NCI-H510A (cell line): ENCODE data around the gene RIT1.

Source experiments
- DNase-seq: peaks from one replicate; lab custom pipeline; 2025; lab: John Stamatoyannopoulos, UW

The RIT1 gene

DNA sequence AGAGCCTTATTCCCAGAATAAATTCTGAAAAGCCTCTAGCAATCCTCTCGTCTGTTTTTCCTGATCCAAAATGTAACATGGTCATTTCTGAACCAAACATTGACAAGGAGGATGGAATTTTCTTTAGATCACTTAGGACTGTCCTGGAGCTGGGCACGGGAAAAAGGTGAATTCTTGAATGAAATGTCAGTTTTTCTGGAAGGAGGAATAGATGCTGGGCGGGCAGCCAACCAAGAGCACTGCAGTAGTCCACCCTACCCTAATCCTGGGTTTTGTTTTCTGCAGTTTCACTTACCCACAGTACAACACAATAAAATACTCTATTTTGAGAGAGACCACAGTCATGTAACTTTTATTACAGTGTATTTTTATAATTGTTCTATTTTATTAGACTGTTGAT, 20.9 kb downstream of the RIT1 start:
- no peak for DNase-seq

- DNase-seq: no peak
Observed at GRCh38 chr1:155889566-155889965, 21.6 kb downstream of the RIT1 start.

GRCh38 chr1:155888481-155888880, 22.7 kb downstream of the RIT1 start:
- no peak for DNase-seq

DNA sequence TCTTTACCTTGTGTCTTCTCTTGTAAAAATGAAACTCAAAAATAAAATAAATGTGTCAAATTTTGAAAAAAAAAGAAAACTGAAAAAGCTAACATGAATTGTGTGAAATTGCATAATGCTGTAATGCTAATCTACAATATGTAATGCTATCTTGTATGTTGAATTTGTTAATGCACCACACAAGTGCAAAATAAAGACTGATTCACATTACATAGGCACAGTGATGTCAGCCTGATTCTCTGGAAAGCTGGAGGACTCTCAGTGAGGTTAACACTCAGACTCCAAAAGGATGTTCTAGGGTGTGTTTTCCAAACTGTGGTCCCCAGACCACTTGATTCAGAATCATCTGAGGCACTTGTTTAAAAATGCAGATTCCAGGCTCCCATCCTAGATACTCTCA, 26.2 kb downstream of the RIT1 start:
- DNase-seq: no peak

DNA sequence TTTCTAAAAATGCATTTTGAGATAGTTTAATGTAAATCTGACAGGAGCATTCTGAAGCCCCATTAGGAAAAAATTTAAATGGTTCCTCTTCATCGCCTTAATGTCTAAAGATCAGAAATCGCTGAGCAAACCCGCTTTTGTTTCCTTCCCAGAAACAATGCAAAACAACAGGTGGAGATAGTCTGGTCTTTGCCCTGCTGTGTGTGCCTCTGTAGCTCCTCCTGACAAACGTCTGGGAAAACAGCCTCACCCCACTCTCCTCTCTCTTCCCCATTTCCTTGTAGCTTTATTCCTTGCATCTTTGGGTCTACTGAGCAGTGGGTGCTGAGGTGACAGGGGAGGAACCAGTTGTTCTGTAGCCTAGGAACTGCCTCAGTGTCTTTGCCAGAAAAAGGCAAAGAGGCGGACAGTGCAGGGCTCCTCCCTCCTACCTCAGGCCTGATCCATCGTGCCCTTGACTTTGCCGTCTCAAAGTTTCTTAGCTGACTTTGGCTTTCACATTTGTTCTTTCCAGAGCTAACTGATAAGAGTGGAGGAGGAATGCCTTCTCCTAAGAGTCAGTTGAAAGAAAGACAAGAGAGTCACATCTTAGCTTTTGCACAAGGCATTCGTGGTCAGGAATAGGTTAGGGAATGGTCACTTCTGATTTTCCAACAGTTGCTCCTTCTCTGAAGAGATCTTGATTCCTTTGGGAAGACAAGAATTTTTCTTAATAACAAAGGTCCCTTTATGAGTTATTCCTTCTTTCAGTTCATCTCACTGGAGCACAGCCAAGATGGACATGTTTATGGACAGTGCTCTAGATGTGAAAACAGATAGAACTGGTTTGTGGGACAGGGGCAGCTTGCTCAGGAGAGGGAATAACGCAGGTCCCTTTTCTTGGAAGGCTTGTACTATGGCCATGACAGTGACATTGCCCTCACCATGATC, 26.9 kb downstream of the RIT1 start:
- no peak for DNase-seq

- no peak for DNase-seq
Observed at GRCh38 chr1:155882766-155883165, 28.4 kb downstream of the RIT1 start.

DNA sequence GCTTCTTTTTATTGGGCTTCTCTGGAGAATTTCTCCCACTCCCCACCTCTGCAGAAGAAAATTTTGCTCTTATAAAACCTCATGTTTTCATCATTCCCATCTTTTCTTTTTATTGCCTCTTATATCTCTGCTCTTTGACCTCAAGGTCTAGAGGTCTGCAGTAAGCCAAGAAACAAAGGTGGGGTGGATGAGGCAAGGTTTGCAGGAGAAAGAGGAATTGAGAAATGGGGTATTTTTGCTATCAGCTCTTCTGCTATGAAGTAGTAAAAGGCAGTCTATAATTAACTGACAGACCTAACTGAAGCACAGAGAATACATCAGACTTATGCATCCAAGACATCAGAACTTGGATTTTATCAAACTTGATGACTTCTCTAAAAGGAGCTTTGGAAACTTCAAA, 28.9 kb downstream of the RIT1 start:
- no peak for DNase-seq

DNA sequence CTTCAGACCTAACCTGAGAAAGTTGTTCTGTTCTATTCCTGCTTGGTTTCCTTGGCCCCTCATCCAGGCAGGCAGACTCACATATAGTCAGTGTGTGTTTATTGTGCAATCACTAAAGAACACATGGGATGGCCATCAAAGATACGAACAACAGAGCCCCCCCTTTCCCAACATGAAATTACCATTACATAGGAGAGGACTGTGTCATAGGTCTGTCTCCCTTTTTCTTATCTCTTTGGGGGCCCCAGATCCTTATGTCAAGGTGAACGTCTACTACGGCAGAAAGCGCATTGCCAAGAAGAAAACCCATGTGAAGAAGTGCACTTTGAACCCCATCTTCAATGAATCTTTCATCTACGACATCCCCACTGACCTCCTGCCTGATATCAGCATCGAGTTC, 30.2 kb downstream of the RIT1 start:
- DNase-seq: no peak

GRCh38 chr1:155880251-155880650, 30.9 kb downstream of the RIT1 start:
- no peak for DNase-seq

DNA sequence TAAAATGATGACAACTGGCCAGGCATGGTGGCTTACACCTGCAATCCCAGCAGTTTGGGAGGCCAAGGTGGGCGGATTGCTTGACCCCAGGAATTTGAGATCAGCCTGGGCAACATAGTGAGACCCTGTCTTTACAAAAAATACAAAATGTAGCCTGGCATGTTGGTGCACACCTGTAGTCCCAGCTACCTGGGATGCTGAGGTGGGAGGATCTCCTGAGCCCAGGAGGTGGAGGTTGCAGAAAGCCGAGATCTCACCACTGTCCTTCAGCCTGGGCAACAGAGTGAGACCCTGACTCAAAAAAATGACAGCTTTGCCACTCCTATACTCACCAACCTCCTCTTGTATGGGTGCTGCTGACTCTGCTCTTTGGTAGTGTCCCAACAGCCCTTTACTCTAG, 33.2 kb downstream of the RIT1 start:
- no peak for DNase-seq

- DNase-seq: no peak
Observed at GRCh38 chr1:155873860-155874259, 37.3 kb downstream of the RIT1 start.

DNA sequence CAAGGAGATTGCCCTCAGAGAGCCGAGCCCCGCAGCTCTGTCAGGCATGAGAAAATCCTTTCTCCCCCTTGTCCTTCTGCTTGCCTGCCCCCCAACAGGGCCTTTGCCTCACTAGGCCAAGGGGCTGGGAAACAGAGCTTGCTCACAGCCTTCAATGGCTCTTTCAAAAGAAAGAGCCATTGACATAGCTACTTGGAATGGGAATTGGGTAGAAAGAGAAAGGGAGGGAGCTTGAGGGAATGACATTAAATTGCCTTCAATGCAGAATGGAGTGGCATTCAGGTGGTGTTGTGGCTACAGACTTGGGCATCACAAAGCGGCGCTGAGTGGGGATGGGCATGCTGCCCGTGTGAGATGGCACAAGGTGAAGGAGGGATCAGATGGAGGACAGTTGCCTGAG, 38.6 kb downstream of the RIT1 start:
- no peak for DNase-seq

GRCh38 chr1:155871390-155871789, 39.8 kb downstream of the RIT1 start:
- DNase-seq: no peak

GRCh38 chr1:155867766-155868165, 43.4 kb downstream of the RIT1 start:
- DNase-seq: no peak

GRCh38 chr1:155864393-155864792, 46.8 kb downstream of the RIT1 start:
- no peak for DNase-seq

GRCh38 chr1:155861896-155862295, 49.3 kb downstream of the RIT1 start:
- DNase-seq: no peak

DNA sequence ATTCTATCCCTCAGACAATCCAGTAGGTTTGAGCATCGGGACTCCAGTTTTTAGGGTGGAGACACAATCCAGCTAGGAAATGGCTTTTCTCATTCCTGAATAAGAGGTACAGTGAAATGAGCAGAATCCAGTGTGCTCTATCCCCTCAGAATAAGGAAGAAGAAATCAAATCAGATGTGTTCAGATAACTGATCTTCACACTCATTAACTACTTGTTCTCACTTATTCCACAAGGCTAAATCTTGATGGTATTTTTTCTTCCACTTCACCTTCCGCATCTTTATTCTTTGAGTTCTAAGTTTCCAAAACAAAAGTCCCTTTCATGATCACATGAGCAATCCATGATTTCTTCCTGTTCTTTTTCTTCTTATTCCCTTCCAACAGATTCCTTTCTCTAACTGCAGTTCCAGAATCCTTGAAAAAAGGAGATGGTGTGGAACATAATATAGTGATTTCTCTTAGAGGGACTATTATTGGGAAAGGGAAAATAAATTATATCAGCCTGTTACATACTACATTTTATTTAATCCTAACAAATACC, 50.1 kb downstream of the RIT1 start:
- no peak for DNase-seq

DNA sequence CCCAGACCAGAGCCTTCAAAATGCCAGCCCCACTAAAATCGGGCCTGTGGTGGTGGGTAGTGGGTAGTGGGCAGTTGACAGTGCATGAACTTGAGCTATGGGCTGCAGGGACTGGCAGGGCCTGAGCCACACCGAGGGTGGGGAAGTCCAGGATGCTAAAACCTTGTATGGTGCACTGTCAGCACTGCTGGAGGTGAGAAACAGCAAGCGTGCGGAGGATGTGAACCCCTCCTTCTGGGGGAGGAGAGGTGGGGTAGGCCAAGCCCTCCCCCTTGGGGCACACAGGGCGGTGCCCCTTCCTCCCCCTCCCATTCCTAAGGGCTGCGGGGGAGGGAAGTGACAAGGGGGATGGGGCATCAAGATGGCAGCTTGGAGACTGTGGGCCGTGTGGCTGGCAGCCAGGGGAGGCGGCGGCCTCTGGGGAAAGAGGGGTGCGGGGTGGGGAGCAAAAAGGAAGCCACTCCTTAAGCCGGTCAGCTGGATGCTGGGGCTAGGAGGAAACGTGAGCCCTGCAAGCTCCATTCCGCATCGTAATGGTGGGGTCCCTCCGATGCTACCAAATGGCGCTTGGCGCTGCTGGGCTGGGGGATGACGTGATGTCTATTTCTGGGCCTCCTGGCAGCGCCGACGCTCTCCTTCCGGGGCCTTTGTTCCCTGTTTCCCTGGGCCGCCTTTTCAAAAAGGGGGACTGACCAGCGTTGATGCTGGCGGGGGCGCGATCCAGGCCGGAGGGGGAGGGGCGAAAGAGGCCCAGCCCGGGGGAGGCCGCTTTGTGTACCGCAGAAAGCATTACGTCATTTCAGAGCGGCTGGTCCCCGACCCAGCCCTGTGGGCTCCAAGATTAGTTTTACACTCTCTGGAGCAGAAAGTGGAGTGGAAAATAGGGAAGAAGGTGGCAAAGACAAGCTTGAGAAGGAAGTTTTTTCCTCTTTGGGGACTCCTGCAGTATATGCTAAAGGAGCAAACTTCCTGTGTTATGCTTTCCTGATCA, 51.0 kb downstream of the RIT1 start:
- DNase-seq: peak; percentile 90

DNA sequence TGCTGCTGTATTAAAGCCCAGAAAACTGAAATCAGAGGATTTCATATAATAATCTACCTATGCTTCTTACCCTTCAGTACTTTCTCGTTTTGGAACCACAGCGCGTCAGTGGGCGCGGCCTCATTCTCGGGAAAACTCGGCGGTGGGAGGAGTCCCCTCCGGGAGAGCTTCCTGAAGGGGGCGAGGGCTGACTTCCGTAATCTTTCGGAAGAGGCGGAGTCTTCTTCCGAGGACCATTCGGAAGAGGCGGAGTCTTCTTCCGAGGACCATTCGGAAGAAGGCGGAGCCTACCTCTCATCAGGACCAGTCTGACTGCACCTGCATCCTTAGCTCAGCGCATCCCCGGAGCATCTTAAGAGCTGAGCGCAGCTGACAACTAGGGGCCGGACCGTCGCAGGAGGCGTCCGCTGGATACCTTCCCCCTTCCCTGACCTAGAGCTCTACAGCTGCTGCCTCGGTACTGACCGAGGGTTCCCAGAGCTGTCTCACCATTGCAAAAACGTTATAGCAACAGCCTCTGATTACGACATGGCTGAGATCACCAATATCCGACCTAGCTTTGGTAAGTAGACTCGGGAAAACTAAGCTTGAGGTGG, 51.8 kb downstream of the RIT1 start, which contains the start of gene SYT11:
Gene SYT11 (plus strand): TSS at position 334 of the 596 bp plus-strand sequence. CDS start 195 bp downstream, at position 529.
- peak; percentile 94 for DNase-seq

- DNase-seq: no peak
Observed at GRCh38 chr1:155858800-155859233, 52.3 kb downstream of the RIT1 start.

DNA sequence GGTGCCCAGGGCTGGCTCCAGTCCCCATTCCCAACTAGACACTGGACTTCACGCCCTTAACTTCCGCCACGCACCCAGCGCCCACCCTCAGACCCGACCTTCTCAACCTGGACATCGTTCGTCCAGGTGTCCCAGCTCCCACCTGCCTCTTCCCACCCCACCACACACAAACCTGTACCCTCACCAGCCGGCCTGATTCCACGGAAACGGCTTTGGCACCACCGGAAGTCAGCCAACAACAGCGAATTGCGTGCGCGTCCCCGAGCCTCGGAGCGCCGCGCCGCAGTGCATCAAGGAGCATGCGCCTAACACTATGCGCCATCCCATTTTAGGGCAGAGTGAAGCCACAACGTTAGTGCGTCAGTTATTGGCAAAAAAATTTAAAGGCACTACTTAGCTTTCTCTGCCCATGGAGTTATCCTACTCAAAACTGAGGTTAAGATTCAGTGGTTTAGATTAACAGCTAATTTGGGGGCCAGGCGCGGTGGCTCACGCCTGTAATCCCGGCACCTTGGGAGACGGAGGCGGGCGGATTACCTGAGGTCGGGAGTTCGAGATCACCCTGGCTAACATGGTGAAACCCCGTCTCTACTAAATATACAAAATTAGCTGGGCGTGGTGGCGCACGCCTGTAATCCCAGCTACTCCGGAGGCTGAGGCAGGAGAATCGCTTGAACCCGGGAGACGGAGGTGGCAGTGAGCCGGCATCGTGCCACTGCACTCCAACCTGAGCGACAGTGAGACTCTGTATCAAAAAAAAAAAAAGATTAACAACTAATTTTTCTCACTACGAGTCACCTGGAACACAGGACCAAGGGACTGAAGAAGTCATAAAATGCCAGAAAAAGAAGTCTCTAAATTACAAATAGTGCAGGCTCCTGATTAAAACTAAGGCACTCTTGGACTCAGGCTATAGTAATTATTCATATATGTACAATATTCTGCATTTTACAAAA, 53.9 kb downstream of the RIT1 start, which contains the start of gene GON4L:
Gene GON4L (minus strand): TSS at position 240 of the 956 bp plus-strand sequence. CDS start 3,434 bp downstream, outside the sequence.
- DNase-seq: peak; percentile 94
